ENCODE results near the gene GPR50. TPM values are rescaled to one million over a fixed set of nuclear protein-coding genes. Genes with fewer than 3 reads are reported as not detected.

Gene GPR50
- total RNA-seq, 1 experiment from 2014 or later: not detected

DNA sequence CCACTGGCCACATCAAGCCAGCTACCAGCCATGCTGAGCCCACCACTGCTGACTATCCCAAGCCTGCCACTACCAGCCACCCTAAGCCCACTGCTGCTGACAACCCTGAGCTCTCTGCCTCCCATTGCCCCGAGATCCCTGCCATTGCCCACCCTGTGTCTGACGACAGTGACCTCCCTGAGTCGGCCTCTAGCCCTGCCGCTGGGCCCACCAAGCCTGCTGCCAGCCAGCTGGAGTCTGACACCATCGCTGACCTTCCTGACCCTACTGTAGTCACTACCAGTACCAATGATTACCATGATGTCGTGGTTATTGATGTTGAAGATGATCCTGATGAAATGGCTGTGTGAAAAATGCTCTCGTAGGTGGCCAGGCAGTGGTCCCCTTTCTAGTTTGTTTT, 4.7 kb downstream of the GPR50 start:
- no peaks in the 10 kb centered on the region for H3K9me3 ChIP-seq (replicated peaks)
- no peak overlapping the region for H3K27ac ChIP-seq
- H3K4me3 ChIP-seq: no peak overlapping the region
- H3K36me3 ChIP-seq: no peaks in the 10 kb centered on the region
- H3K27me3 ChIP-seq: no peaks in the 10 kb centered on the region
- no peaks in the 10 kb centered on the region for H3K4me1 ChIP-seq
- DNase-seq: no peak

DNA sequence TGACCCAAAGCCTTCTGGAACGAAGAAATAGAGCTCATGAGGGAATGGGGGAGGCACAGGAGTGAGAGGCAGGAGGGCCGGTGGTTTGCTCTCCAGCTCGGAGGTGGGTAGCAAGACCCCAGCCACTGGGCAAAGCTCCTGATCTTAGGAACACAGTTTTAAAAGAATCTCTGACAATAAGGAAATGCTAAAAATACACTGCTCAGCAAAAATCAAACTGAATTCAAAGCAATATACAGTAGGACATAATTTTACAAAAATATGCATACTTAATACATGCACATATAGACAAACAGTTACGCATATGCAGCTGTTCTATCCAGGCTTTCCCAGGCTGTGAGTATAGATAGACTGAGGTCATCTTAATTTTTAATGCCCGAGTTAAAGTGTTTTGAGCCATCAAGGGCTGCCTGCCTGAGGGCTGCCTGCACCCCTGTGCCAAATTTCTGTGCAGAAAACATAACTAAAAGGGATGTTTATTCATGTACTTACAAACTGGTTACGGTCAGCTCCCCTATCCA, 6.9 kb downstream of the GPR50 start:
- Histone ChIP-seq H3K27me3 (no peaks in the 10 kb centered on the region), H3K36me3 (no peaks in the 10 kb centered on the region), H3K9me3 (replicated peaks) (no peaks in the 10 kb centered on the region), H3K4me1 (no peaks in the 10 kb centered on the region), H3K4me3 (no peak overlapping the region), H3K27ac (no peak overlapping the region)
- no peak for DNase-seq

DNA sequence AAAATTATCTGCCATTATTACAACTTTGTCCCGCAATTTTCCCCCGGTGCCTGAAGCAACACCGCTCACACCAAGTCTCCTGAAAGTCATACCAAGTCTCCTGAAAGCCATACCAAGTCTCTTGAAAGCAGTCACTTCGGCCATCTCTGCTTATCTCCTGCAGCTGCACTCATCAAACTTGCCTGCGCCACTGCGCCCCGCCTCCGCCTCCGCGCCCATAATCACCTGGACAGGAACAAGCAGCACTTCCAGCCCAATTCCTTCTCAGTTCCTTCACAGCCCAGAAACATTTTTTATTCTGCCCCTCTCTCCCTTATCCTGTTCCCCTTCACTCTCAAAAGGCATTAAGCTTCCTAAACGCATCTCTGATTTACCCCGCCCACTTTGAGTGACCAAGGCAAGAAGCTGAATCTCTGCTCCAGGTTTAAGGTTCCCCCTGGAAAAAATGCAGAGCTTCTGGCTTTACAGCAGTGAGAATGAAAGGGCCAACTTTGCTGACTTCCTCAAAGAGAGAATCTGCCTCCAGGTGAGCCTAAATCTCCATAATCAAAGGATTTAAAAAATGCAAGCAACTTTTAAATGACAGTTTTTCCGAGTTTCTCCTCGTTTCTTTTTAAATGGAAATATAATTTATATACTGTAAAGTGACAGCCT, 7.7 kb downstream of the GPR50 start:
- DNase-seq: no peak
- no peaks in the 10 kb centered on the region for H3K27me3 ChIP-seq

DNA sequence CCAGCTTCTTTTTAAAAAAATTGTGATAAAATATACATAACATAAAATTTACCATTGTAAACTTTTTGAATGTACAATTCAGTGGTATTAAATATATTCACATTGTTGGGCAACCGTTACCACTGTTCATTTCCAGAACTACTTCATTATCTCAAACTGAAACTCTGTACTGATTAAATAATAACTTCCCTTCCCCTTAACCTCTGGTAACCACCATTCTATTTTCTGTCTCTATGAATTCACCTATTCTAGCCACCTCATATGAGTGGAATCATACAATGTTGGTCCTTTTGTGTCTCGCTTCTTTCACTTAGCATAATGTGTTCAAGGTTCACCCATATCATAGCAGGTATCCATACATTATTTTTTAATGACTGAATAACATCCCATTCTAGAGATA, 8.3 kb downstream of the GPR50 start:
- H3K36me3 ChIP-seq: no peaks in the 10 kb centered on the region
- H3K4me3 ChIP-seq: no peak overlapping the region
- H3K27me3 ChIP-seq: no peaks in the 10 kb centered on the region
- no peak for DNase-seq
- H3K27ac ChIP-seq: no peak overlapping the region
- H3K4me1 ChIP-seq: no peaks in the 10 kb centered on the region
- H3K9me3 ChIP-seq (replicated peaks): no peaks in the 10 kb centered on the region

More for the DNA sequence above, 7.7 kb downstream of the GPR50 start:
- Histone ChIP-seq H3K4me1 (no peaks in the 10 kb centered on the region), H3K4me3 (no peak overlapping the region), H3K36me3 (no peaks in the 10 kb centered on the region), H3K9me3 (replicated peaks) (no peaks in the 10 kb centered on the region), H3K27ac (no peak overlapping the region)

DNA sequence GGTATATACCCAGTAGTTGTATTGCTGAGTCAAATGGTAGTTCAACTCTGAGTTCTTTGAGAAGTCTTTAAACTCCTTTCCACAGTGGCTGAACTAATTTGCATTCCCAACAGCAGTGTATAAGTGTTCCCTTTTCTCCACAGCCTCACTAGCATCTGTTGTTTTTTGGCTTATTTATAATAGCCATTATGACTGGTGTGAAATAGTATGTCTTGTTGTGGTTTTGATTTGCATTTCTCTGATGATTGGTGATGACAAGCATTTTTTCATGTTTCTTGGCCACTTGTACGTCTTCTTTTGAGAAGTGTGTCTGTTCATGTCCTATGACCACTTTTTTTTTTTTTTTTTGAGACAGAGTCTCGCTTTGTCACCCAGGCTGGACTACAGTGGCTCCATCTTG, 30.5 kb downstream of the GPR50 start:
- no peak for DNase-seq
- H3K4me1 ChIP-seq: no peaks in the 10 kb centered on the region
- no peak overlapping the region for H3K4me3 ChIP-seq
- no peaks in the 10 kb centered on the region for H3K36me3 ChIP-seq
- H3K27me3 ChIP-seq: no peaks in the 10 kb centered on the region
- H3K9me3 ChIP-seq (replicated peaks): no peaks in the 10 kb centered on the region
- no peak overlapping the region for H3K27ac ChIP-seq

DNA sequence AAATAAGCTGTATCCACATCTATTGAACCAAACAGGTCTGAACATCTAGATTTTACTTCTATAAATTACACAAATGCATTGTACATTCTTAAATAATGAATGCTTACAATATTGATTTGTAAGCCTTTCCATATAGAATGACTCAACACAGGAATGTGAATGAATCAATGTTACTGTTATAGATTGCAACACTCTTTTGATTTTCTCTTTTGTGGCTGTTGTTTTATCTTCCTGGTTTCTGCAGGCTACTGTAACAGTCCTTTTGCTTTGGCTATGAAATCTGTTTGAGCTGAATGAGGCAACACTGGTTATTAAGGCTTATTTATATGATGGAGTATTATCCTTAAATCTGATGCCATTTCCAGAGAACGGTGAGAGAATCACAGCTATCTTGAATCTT, 49.5 kb downstream of the GPR50 start:
- Histone ChIP-seq H3K4me1 (no peaks in the 10 kb centered on the region), H3K36me3 (no peaks in the 10 kb centered on the region), H3K27ac (no peak overlapping the region), H3K4me3 (no peak overlapping the region), H3K27me3 (no peaks in the 10 kb centered on the region), H3K9me3 (replicated peaks) (no peaks in the 10 kb centered on the region)
- DNase-seq: no peak

DNA sequence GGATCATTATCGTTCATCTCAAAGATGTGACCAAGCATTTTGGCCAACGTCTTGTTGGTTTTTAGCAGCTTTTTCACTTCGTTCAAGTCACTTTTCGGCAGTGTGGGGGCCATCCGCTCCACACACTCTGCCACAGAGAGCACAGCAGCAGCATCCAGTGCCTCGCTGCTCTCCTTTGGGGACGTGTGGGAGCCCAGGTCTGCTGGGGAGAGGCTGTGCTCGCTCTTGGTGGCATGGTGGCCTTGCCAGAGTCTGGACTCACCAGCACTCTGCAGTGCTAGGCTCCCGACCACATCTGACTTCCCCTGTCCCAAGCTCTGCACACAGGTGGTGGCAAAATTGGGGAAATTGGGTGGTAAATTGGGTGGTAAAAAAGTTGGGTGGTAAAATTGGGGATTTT, 50.6 kb downstream of the GPR50 start:
- Histone ChIP-seq H3K27me3 (no peaks in the 10 kb centered on the region), H3K4me3 (no peak overlapping the region), H3K27ac (no peak overlapping the region), H3K36me3 (no peaks in the 10 kb centered on the region), H3K9me3 (replicated peaks) (no peaks in the 10 kb centered on the region), H3K4me1 (no peaks in the 10 kb centered on the region)
- DNase-seq: no peak

DNA sequence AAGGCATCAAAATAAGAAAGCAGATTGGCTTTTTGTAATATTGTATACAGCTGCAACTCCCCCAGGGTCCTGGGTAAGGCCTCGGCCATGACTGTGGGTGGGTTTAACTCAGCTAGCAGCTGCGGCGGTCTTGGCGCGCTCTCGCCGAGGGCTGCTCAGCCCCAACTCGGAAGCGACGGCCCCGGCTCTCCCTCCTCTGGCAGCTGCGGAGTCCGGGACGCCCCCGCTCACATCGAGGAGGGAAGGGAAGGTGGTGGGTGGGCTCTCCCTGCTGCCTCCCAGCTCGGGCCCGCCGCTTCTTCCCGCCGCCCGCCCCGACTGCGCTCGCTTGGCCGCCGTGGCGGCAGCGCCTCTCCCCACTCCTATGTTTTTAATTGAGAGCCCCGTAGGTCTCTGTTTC, 51.2 kb downstream of the GPR50 start:
- no peak for DNase-seq
- no peaks in the 10 kb centered on the region for H3K27me3 ChIP-seq
- H3K9me3 ChIP-seq (replicated peaks): no peaks in the 10 kb centered on the region
- H3K36me3 ChIP-seq: no peaks in the 10 kb centered on the region
- H3K4me1 ChIP-seq: no peaks in the 10 kb centered on the region
- no peak overlapping the region for H3K4me3 ChIP-seq
- H3K27ac ChIP-seq: no peak overlapping the region

DNA sequence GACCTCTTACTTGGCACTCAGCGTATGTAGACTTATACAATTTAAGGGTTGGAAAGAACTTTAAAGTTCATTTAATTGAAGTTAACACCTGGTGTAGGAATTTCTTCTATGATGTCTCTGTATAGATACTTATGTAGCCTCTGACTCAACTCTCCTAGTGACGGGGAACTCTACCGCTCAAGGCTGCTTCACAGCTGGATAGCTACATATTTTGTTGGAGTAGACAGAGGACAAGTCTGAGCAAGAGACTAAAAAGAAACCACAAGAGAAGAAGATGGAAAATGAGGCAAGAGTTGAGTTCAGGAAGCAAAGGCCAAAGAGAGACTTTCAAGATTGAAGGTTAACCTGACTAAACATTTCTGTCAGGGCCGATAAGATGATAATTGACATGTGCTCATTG, 52.6 kb downstream of the GPR50 start:
- H3K4me3 ChIP-seq: no peak overlapping the region
- H3K4me1 ChIP-seq: no peaks in the 10 kb centered on the region
- H3K36me3 ChIP-seq: no peaks in the 10 kb centered on the region
- no peak for DNase-seq
- H3K27ac ChIP-seq: no peak overlapping the region
- no peaks in the 10 kb centered on the region for H3K27me3 ChIP-seq
- H3K9me3 ChIP-seq (replicated peaks): no peaks in the 10 kb centered on the region

Other genes with a start within 250 kb of the GPR50 start
- 120 and 130 TPM in 2 replicates for gene HMGB3, start 193.2 kb upstream of the GPR50 start, total RNA-seq (2014; rRNA removed; shearing (Covaris generic))
- 63.6 and 64.5 TPM in 2 replicates for gene VMA21, start 220.6 kb downstream of the GPR50 start, total RNA-seq (2014; rRNA removed; shearing (Covaris generic))

Data from SJCRH30 (cell line).